Fibroblast of skin of left biceps (primary cell): ENCODE measurements around the gene AHNAK.
A peak's percentile ranks its signal among the peaks of the same experiment; 100 is the strongest.
"Not testable (repeated sequence)": the region's sequence is repeated elsewhere in the genome, so short reads cannot be mapped to it uniquely, and the experiment has no call there.

Experiments
- DNase-seq, 2 experiments: peaks; one replicate each; pipeline ENCODE4 v3.0.0-alpha.2; 2013; ENCODE audit warnings: low read depth in 2 of 2

AHNAK gene

GRCh38 chr11:62573592-62574362, 27.2 kb upstream of the AHNAK start, which contains the start of gene EEF1G:
Gene EEF1G, minus strand, starts transcription at chr11:62573891. Its CDS starts 49 bp downstream, at chr11:62573842.
- DNase-seq: peak; percentile 99 to 100

DNA sequence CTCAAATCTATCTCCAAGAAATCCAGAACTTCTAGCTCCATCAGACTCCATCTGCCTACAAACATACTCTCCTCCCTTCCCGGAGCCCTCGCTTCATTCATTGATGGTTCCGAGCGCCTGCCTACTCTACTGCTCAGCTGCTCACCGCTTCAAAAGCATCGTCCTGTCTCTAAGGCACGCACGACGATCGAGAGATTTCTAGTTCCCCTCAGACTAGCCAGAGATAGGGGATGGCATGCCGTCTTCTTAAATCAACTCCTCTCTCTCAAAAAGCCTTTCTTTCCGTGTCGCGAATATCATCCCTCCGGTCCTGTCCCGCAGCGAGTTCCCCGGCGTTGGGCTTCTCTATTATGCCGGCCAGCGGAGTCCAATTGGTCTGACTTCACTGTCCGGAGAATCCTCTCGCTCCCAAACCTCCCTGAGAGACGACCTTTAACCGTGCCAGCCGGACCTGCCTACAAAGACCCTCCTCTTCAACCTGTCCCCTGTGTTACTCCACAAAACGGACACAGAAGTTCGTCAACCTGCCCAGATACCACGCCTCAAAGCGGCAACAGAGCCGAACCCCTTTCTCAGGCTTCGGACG, 26.5 kb upstream of the AHNAK start:
- DNase-seq: no peak

- DNase-seq: no peak
Measured at GRCh38 chr11:62572431-62572830, 25.8 kb upstream of the AHNAK start.

DNA sequence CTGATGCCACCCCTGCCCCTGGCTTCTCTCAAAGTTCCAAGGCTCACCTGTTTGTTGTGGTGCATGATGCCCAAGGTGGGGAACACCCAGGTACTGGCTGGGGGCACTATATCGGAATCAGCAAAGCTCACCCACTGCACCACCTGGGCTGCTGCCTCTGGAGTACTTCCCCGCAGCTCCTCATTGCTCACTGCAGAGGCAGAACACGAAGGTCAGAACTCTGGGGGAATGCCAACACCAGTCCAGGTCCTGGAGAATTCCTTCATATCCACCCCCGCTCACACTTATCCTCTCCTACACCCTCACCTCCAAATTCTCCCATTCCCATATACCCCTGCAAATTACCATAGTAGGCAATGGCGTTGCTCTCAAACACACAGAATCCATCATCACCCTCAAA, 24.9 kb upstream of the AHNAK start:
- DNase-seq: not testable (repeated sequence)

DNA sequence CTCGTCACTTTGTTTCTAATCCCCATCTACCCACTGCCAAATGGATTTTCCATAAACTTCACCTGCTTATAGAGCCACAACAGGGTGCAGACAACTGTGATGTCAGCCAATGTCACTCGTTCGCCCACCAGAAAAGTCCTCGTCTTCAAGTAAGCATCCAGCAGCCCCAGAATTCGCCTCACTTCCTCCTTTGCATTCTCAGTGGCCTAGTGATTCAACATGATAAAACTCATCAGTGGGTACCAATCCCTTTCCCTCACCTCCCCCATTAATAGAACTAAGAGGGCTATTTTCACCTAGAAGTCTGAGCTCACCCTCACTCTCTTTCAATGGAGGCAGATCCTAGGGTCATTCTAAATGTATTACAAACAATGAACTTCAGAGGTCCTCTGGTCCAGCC, 24.3 kb upstream of the AHNAK start:
- not testable (repeated sequence) for DNase-seq

DNA sequence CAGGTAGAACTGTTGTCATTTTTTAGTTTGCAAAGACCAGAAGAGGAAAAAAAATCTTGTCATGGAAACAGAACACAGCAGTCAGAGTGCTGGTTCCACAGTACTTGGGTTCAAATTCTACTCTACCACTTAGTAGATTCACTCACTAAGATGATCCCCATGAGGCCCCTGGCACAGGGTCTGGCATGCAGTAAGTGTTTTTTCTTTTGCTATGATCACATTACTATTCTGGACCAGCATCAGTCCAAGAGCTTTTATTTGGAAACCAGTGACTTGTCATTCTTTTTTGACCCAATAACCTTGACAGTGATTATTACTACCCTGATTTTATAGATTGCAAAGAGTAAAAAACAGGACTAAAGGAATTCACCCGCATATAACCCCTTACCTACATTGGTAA, 23.0 kb upstream of the AHNAK start:
- no peak for DNase-seq

GRCh38 chr11:62567018-62567633, 20.5 kb upstream of the AHNAK start:
- DNase-seq: no peak

- DNase-seq: no peak
Measured at GRCh38 chr11:62566247-62566646, 19.6 kb upstream of the AHNAK start.

GRCh38 chr11:62565100-62565802, 18.6 kb upstream of the AHNAK start:
- no peak for DNase-seq

DNA sequence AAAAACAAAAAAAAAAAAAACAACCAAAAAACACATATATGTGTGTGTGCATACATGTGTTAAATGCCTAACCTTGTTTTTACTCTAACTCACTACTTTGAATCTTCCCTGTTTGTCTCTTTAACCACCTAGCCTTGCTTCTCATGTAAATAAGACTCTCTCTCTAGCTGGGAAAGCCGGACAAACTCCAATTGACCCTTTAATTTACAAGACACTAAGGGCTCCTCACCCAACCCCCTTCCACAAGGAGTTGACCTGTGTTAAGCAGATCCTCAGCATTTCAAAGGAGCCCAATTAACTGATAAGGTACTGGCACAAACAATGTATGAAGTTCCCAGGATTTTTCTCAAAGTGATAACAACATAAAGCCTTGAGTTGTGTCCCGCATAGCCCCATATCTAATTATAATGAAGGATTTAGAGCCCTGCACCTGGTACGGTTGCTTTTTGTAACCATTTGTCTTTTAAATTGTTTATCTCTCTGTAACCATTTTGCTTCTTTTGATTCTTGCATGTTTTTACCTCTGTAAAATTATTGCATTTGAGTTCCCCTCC, 15.1 kb upstream of the AHNAK start:
- not testable (repeated sequence) for DNase-seq

DNA sequence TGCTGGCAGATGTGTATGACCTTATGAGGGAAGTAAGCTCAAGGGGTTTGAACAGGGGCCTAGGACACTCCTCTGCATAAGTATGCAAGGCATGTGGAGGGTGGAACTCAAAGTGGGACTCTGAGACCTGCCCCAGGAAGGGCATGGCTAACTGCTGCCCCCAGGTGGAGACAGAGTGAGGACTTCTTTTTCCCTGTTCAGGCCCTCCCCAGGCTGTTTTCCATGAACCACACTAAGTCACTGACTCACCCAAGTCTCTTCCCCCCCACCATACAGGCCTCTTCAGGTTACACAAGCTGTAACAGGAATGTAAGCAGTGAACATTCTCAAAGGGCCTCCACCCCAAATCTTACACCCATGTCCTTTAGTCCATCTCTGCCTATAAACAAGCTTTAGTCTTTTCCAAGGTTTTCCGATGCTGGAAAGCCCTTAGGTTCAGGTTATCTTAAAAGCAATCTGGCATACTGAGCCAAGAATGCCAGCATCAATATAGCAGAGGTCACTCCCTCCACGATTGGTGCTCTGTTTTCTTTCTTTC, 14.0 kb upstream of the AHNAK start:
- DNase-seq: peak; percentile 92 to 93

DNA sequence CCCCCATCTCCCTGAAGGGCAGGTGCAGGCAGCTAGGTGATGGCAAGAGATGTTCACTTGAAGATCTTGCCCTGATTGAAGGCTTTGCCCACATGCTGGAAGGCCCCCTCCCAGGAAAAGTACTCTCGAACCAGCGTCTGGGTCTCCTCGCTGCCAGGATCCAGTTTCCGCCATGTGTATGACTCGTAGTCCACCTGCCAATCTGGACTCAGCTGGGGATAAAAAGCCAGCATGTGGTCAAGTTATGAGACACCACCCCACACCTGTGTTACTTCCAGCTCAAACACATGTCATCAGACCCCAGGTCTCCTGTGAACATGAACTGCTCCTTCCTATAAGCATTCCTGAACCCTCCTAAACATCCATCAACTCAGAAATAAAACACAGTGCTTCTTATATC, 13.0 kb upstream of the AHNAK start:
- not testable (repeated sequence) for DNase-seq

DNA sequence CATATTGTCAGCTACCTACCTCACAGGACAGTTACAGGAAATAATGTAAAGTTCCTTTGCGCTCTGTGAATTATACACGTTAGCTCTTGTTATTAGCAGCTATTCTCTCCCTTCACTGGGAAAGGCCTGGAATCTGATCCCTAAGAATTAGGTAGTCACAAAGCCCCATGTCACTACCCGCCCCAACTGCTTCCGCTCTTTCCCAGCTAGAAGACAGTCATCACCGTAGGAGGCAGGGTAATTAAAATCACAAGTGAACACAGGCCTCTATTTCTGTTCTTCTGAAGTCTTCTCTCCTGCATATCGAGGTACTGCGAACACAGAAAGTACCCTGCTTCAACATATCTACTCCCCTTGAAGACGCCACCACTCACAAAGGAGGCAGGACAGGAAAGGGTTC, 12.6 kb upstream of the AHNAK start:
- DNase-seq: no peak

DNA sequence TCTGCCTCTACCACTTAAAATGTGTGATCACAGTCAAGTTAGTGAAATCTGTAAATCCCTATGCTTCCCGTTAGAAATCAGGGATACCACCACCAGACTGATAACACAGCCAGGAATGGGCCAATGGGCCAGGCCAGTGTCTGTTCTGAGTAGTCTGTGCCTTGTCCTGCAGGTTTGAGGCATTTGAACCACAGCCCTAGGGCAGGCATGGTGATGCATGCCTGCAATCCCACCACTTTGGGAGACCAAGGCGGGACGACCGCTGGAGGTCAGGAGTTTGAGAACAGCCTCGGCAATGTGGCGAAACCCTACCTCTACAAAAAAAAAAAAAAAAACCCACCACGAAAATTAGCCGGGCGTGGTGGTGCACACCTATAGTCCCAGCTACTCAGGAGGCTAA, 12.1 kb upstream of the AHNAK start:
- DNase-seq: no peak

DNA sequence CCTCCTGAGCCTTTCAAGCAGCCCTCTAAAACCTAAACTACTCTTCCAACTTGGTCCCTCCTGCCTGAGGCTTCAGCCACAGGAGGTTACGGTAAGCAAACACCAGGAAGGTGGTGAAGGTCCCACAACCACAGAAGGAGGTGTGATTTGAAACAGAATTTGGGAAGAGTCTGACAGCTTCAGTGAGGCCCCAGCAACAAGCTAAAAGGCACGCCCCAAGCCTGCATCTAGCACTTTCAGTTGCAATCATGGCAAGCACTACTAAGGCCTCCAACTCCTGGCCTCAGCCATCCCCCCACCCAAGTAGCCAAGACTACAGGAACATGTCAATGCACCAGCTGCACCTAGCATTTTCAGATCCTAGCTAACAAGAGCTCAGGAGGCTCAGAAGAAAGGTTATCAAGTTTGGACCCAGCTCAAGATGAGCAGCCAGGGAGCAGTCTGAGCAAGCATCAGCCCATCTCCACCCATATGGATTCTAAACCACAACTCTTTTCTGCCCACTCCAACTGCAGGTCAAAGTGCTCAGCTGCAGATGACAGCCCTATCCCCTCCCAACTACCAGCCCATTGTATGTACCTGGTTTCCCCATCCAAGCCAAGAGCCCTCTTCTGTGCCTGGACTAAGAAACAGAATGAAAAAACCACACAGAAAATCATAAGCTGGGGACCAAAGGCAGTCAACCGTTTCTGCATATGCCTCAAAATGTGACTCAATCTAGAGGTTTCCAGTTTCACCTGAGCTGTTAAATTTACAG, 10.4 kb upstream of the AHNAK start:
- no peak for DNase-seq

DNA sequence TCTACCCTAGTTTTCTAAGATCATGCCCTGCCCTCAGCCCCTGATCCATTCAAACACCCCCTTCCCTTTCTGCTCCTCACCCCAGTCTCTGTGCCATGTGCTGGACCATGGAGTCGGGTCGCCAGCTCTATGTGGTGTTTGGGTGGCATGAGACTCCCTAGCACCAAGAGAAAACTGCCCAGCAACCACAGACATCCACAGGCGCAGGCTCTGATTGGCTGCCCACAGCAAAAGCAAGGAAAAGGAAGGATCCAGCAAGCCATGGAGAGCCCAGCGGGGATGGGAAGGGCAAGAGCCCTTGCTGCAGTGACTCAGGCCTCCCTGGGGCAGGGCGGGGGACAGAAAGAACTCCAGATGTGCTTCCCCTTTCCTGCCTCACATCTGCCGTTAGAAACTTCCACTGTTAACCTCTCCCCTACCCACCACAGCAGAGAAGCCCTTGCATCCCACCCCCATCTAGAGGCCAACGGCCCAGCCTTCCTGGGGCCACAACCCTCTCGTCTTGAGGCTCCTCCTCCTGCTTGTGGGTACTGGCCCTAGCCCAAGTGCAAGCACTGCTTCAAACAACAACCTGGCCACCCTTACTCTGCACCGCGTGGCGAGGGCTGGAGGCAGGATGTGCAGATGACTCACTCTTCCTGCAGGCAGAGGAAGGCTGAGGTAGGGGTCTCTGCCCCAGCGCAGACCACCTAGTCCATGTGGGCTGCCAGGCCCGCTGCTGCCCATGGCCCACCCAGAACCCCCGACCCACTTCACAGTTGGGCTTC, 9.7 kb upstream of the AHNAK start:
- peak; percentile 73 to 78 for DNase-seq

DNA sequence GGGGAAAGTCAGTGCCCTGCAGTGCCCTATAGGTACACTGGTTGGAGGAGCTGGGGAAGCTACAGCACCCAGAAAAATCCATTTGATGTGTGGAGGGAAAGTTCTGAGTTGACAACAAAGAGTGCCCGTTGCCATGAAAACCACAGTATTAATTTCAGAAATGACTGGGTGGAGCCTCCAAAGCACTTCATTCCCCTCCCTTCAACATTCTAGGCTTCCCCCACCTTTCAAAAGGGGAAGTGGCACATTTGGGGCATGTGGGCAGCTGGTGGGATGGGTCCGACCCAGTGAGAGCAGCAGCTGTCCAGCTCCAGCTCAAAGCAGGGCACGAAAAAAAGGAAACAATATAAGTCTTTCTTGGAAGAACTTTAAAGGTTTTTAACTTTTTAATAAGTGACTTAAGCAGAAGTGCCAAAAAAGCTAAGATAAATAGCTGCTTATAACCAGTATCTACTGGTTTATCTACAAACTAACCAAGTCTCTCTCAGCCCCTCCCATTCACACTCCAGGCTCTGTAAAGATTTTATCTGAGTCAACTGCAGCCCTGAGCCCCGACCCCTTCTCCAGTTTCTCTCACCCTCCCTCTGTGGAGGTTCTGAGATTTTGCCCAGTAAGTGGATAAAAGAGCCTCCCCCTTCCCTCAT, 9.0 kb upstream of the AHNAK start:
- no peak for DNase-seq

DNA sequence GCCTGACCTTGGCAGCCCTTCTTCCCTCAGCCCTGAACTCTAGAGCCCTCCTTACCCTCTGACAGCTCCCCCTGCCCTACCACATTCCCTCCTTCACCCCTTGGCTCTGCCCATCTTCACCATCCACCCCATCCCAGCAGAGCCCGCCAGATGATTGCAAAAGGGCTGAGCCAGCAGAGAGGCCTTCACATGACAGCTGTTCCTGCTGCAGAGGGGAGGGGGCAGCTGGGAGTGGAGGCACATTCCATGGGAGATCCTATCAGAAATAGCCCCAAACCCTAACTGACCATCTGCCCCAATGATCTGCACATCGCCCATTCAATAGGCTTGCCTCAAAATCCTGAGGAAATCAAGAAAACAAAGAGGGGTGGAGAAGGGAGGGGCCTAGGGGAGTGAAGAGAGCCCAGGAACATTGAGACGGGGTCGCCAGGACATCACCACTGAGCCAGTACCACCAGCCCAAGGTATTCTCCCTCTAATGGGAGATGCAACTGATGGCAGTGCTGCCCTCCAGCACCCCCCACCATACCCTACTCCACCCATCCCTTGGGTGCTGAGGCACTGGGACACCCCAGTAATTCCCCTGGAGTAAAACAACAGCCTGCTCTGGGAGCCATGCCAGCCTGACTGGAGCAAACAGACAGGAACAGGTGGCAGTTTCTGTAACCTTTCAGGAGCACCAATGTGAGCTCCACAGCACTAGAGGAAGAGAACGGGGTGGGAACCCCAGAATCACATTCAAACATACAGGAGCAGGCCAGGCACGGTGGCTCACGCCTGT, 8.0 kb upstream of the AHNAK start:
- no peak for DNase-seq

DNA sequence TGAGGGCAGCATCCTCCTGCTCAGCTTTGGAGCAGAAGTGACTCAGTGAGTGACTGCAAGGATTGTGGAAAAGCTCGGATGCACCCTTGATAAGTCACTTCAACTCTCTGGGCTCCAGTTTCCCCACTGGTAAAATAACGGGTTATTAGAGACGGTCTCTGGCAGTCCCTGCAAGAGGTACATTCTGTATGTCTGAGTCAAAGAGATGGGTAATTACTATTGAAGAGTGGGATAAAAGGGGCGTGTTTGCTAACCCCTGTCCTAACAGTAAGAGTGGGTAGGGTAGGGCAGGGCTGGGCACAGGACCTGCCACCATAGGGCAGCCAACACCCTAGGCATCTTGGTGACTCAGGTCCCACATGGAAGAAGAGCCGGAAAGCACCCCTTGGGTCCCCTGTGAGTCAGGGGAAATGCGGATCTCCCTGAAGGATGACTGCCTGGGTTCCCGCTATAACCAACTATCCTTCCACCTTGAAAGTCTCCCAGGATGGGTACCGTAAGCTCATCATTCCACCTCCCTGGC, 7.3 kb upstream of the AHNAK start:
- DNase-seq: peak; percentile 47 to 57
